ENCODE data around the gene LDHAL6B.

Gene LDHAL6B

GRCh38 chr15:59178151-59178695, 28.4 kb upstream of the LDHAL6B start:
- no peak for ATAC-seq

DNA sequence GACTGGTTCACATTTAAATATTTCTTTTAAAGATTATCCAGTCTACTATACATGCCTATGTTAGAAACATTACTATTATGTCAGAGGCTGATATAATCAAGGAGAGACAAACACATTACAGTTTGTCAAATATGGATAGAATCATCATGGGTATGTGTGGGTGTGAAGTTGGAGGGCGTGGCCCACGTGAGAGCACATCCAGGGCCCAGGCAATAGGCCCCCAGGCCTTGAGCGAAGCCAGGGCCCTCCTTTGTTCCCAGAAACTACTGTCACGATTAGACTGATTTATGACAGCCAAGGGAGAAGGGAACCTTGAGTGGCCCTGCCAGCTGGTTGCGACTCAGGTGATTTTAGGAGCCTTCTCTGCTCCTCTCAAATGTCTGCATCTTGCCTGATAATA, 26.9 kb upstream of the LDHAL6B start:
- ATAC-seq: no peak

DNA sequence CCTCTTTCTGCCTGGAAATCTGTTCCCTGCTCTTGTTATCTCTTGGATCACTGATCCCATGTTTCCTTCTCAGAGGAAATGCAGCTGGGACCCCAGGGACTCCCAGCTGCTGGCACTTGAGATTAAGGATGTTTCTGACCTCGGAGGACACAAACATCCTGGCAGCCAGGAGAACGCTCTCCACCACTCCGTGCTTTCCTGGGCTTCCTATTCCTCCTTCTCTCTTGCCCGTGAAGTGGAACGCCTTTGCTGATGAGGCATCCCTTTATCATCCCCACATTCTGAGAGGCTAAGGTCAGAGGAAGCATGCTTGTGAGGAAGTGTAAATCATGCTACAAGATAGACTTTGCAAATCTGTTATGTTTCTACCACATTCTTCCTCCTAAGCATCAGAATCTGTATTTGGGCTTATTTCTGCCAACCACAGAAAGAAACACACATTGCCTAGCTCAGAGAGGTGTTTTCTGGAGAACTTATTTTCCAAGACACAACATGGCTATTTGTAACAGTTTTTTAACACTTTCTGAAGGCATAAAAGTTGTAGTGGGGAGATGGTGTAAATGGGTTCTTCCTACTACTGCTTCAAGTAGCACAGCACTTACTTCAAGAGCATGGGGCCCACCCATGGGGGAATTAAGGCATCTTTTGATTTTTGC, 25.6 kb upstream of the LDHAL6B start:
- no peak for ATAC-seq

GRCh38 chr15:59185725-59186124, 20.9 kb upstream of the LDHAL6B start:
- no peak for ATAC-seq

DNA sequence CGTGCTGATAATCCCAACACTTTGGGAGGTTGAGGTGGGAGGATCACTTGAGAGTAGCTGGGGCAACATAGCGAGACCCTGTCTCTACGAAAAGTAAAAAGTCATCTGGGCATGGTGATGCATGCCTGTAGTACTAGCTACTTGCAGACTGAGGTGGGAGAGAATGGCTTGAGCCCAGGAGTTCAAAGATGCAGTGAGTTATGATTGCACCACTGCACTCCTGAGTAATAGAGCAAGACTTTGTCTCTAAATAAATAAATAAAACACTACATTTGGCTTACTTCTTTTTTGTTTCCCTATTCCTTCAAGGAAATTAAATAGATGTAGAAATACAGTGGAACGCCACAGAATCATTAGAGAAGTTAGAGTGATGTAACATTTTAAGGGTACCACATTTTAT, 20.1 kb upstream of the LDHAL6B start:
- ATAC-seq: no peak

DNA sequence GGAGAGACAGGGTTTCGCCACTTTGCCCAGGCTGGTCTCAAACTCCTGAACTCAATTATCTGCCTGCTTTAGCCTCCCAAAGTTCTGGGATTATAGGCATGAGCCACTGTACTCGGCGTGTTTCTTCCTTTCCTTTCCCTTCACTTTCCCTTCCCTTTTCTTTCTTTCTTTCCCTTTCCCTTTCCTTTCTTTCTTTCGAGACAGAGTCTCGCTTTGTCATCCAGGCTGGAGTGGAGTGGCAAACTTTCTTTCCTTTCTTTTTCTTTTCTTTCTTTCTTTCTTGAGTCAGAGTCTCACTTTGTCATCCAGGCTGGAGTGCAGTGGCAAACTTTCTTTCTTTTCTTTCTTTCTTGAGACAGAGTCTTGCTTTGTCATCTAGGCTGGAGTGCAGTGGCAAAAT, 17.4 kb upstream of the LDHAL6B start:
- no peak for ATAC-seq

DNA sequence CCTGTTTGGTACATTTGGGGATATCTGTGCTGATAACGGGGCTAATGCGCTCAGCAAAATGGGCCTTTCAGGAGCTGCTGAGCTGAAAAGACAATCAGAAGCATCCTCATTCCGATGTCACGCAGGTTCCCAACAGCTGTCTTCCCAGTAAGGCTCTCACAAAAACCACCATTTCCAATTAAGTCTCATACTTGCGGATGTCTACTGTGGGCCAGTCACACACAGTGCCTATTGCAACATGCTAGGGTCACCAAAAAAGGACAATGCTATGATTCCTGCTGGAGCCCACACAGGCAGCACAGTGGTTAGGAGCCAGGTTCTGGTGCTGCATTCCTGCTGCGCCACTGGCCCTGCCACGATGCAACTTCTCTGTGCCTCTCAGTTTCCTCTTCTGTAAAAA, 16.4 kb upstream of the LDHAL6B start:
- ATAC-seq: no peak

GRCh38 chr15:59191855-59192237, 14.8 kb upstream of the LDHAL6B start:
- ATAC-seq: no peak

- no peak for ATAC-seq
Observed at GRCh38 chr15:59194639-59195325, 11.9 kb upstream of the LDHAL6B start.

DNA sequence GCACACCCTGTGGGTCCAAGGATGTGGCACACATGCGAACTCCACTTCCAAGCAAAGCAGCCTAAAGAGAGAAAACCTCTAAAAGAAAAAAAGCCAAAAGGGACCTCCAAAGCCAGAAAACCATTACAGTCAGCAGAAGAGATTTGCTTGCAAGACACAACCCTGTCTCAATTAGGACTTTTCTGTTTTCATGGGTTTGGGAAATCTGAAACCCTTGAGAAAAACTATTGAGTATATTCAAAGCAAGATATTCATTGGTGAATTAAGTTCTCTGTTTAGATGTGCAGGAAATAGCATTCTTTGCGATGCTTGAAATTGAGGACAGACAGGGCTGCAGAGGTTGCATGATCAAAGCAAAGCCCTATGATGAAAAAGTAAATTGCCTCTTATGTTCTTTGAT, 10.2 kb upstream of the LDHAL6B start:
- no peak for ATAC-seq

- ATAC-seq: no peak
Observed at GRCh38 chr15:59197454-59197853, 9.2 kb upstream of the LDHAL6B start.

- ATAC-seq: no peak
Observed at GRCh38 chr15:59199626-59200465, 6.8 kb upstream of the LDHAL6B start.

GRCh38 chr15:59200560-59200959, 6.1 kb upstream of the LDHAL6B start:
- no peak for ATAC-seq

GRCh38 chr15:59203008-59203407, 3.6 kb upstream of the LDHAL6B start:
- no peak for ATAC-seq

- no peak for ATAC-seq
Observed at GRCh38 chr15:59203657-59204056, 3.0 kb upstream of the LDHAL6B start.

GRCh38 chr15:59205839-59206622, 612 bp upstream of the LDHAL6B start:
- no peak for ATAC-seq

- no peak for ATAC-seq
Observed at GRCh38 chr15:59208613-59209249, 2.1 kb downstream of the LDHAL6B start.

DNA sequence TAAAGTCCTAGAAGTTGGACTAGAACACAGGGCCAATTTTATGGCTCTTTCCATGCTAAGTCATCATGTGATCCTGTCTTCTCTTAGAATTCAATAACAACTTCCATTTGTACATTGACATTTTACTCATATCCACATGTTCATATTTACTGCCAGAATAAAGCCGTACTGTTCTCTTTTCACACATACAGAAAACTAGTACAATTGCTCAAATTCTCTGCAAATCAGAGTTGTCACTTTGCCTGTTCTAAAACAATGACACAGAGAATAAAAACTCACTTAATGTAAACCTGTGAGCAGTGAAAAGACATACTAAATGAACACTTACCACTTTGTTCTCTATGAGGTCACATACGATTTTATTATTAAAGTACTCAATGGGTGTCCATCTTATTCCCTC, 3.5 kb downstream of the LDHAL6B start:
- ATAC-seq: no peak

- ATAC-seq: no peak
Observed at GRCh38 chr15:59216911-59217310, 10.3 kb downstream of the LDHAL6B start.

GRCh38 chr15:59217876-59218498, 11.3 kb downstream of the LDHAL6B start:
- no peak for ATAC-seq

GRCh38 chr15:59218710-59219109, 12.1 kb downstream of the LDHAL6B start:
- no peak for ATAC-seq

Data from activated CD4-positive, CD25-positive, alpha-beta regulatory T cell treated with anti-CD3 and anti-CD28 coated beads, Interleukin-2, amount 50 U/mL, for 24 hours (primary cell).